ENCODE results near the gene RPL10. TPM values are rescaled to one million over a fixed set of nuclear protein-coding genes. Genes with fewer than 3 reads are reported as not detected.
A peak's percentile ranks its signal among the peaks of the same experiment; 100 is the strongest.

RPL10 gene
- total RNA-seq, 2 experiments from 2014 or later: 2,967 to 3,168 TPM

DNA sequence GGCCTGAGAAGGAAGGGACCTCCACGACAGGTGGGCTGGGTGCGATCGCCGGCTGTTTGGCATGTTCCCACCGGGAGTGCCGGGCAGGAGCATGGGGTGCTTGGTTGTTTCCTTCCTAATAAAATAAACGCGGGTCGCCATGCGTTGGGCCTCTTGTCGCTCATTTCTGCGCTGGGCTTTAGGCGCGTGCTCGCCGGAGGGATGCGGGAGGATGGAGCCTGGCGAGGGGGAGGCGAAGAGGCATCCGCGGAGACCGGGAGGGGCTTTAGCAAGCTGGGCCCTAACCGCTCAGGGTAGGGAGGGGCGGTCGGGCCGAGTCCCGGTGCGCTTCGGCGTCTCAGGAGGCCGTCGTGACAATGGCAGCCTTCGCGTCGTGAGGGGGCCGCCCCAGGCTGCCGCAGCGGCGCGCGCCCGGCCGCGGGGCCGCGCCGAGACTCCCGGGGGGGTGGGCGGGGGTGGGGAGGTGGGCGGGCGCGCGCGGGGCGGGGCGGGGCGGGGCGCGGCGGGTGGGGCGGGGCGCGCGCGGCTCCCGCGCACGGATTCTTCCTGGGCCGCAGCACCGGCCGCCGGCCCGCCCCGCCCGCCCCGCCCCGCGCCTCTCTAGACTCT, 38.3 kb downstream of the RPL10 start:
- Mint-ChIP-seq H3K4me1 (peaks cover 18% of the 10 kb centered on the region), H3K36me3 (peaks cover 5% of the 10 kb centered on the region), H3K4me3 (peak overlapping the region; percentile 79), H3K9me3 (no peaks in the 10 kb centered on the region), H3K27ac (peak overlapping the region; percentile 90), H3K27me3 (no peaks in the 10 kb centered on the region)
- DNase-seq: peak; percentile 58

DNA sequence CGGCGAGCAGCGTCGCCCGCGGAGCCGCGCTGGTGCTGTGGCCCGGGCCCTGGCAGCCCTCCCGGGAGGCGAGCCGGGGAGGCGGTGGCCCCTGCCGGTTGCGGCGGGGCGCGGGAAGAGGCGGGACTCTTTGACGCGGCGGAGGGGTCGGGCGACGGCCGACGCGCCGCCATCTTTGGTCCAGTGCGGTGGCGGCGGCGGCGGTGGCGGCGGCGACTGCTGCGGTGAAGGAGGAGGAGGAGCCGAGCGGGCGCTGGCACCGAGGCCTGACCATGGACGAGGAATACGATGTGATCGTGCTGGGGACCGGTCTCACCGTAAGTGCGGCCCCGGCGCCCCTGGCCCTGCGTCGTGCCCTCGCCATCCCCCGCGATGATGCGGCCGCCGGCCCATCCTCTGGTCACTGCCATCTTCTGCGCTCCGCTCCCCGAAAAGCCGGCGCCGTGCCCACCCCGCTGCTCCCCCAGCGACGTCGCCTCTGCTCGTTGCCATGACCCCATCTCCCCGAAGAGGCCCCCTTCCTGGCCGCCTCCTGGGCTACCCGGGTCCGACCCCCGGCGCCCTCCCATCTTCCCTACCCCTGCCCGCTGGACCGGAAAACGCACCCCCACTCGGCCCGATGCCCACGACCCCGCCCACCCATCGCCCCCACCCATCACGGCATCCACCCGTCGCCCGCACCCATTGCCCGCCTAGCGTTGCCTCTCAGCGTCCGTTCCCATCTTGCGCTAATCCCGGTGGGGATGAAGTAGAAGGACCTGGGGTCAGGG, 39.0 kb downstream of the RPL10 start, which contains the start of gene GDI1:
Gene GDI1, plus strand, starts transcription at position 172 of the 770 bp plus-strand sequence. Its CDS starts 101 bp downstream, at position 273.
- Mint-ChIP-seq H3K27me3 (no peaks in the 10 kb centered on the region), H3K9me3 (no peaks in the 10 kb centered on the region), H3K4me1 (peaks cover 18% of the 10 kb centered on the region), H3K4me3 (peak within 1 kb of the TSS; percentile 86), H3K27ac (peak within 1 kb of the TSS; percentile 90), H3K36me3 (peaks cover 5% of the 10 kb centered on the region)
- DNase-seq: peak; percentile 58

DNA sequence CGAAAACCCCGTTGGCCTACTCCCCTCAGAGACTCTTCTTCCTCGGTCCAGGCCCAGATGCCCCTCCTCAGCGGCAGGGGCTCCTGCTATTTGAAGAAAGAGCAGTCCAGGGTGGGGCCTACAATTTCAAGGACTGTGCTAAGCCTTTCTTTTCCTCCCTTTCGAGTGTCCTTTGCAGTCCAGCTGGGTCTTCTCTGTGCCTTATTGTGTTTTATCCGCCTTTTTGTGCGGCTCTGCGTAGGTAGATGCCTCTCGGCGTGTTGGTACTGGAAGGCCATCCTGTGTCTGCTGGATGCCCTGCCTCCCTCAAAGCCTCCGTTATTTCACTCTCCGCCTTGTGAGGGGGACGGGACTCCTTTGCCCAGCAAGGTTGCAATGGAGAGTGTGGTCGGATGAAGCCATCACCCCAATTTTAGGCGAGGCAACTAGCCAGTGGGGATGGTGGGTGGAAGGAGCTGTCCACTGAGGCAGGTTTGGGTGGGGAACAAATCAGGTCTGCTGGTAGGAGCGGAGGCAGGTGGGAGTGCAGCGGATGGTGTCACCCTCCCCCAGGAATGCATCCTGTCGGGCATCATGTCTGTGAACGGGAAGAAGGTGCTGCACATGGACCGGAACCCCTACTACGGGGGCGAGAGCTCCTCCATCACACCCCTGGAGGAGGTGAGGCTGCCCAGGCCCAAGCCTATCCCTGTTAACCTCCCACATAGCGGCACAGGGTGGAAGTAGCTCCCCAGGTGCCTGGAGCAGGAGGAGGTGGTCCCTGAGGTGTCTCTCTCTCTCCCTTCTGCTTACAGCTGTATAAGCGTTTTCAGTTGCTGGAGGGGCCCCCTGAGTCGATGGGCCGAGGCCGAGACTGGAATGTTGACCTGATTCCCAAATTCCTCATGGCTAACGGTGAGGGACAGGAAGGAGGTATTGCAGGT, 40.1 kb downstream of the RPL10 start:
- Mint-ChIP-seq H3K36me3 (peaks cover 5% of the 10 kb centered on the region), H3K27me3 (no peaks in the 10 kb centered on the region), H3K4me1 (peaks cover 18% of the 10 kb centered on the region), H3K9me3 (no peaks in the 10 kb centered on the region), H3K27ac (peak overlapping the region; percentile 81), H3K4me3 (peak overlapping the region; percentile 86)
- DNase-seq: no peak

DNA sequence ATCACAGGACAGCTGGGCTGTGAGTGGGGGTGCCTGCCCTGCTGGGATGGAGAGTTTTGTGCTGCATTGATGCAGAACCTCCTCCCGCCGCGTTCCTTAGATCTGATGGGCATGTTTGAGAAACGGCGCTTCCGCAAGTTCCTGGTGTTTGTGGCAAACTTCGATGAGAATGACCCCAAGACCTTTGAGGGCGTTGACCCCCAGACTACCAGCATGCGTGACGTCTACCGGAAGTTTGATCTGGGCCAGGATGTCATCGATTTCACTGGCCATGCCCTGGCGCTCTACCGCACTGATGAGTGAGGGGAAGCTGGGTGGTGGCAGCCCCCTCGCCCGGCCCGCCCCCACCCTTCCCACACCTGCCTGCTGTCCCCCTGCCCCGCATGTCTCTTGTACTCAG, 41.7 kb downstream of the RPL10 start:
- H3K4me1 Mint-ChIP-seq: peaks cover 18% of the 10 kb centered on the region
- H3K9me3 Mint-ChIP-seq: no peaks in the 10 kb centered on the region
- DNase-seq: no peak
- H3K27me3 Mint-ChIP-seq: no peaks in the 10 kb centered on the region
- H3K4me3 Mint-ChIP-seq: no peak overlapping the region
- H3K36me3 Mint-ChIP-seq: peaks cover 5% of the 10 kb centered on the region
- H3K27ac Mint-ChIP-seq: no peak overlapping the region

DNA sequence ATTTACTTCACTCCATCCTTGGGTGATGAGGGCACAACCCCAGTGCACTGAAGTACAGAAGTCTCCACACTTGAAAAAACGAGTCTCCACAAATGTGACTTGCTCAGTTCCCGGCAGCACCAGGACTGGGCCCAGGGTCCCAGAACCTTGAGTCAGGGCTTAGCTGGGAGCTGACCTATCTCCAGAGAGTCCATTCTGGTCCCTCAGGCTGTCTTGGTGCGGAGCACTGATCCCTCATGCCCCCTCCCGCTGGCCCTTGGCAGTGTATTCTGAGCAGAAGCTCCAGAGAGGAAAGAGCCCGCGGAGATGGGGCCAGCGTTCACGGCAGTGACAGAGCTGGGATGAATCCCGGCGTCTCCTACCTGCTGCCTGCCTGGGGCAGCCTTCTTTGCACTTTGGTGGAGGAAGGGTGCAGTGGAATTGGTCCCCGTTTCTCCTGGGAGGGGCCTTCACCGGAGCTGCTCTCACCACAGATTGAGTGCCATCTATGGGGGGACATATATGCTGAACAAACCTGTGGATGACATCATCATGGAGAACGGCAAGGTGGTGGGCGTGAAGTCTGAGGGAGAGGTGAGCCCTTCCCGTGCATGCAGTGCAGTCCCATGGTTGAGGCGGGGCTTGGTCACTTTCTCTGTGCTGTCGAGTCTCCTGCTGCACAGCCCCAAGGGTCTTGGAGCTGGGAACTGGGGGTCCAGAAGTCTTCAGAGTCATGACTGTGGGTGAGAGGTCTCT, 42.6 kb downstream of the RPL10 start:
- peaks cover 5% of the 10 kb centered on the region for H3K36me3 Mint-ChIP-seq
- H3K4me1 Mint-ChIP-seq: peaks cover 18% of the 10 kb centered on the region
- peak overlapping the region; percentile 42 for H3K27ac Mint-ChIP-seq
- H3K27me3 Mint-ChIP-seq: no peaks in the 10 kb centered on the region
- no peak overlapping the region for H3K4me3 Mint-ChIP-seq
- no peak for DNase-seq
- H3K9me3 Mint-ChIP-seq: no peaks in the 10 kb centered on the region

DNA sequence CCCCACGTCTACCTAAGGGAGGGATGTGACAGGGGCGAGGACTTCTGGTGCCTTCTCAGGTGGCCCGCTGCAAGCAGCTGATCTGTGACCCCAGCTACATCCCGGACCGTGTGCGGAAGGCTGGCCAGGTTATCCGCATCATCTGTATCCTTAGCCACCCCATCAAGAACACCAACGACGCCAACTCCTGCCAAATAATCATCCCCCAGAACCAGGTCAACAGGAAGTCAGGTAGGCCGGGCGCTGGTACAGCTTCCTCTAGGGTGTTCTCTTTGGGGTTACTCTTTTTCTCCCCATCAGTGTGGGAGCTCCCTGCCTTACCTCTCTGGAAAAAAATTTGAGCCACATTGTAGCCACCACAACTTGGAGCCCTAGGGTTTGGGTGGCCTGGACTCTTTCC, 43.4 kb downstream of the RPL10 start:
- no peak for DNase-seq
- H3K36me3 Mint-ChIP-seq: no peaks in the 10 kb centered on the region
- no peak overlapping the region for H3K4me3 Mint-ChIP-seq
- H3K27me3 Mint-ChIP-seq: no peaks in the 10 kb centered on the region
- H3K27ac Mint-ChIP-seq: no peak overlapping the region
- peaks cover 13% of the 10 kb centered on the region for H3K4me1 Mint-ChIP-seq
- no peaks in the 10 kb centered on the region for H3K9me3 Mint-ChIP-seq

DNA sequence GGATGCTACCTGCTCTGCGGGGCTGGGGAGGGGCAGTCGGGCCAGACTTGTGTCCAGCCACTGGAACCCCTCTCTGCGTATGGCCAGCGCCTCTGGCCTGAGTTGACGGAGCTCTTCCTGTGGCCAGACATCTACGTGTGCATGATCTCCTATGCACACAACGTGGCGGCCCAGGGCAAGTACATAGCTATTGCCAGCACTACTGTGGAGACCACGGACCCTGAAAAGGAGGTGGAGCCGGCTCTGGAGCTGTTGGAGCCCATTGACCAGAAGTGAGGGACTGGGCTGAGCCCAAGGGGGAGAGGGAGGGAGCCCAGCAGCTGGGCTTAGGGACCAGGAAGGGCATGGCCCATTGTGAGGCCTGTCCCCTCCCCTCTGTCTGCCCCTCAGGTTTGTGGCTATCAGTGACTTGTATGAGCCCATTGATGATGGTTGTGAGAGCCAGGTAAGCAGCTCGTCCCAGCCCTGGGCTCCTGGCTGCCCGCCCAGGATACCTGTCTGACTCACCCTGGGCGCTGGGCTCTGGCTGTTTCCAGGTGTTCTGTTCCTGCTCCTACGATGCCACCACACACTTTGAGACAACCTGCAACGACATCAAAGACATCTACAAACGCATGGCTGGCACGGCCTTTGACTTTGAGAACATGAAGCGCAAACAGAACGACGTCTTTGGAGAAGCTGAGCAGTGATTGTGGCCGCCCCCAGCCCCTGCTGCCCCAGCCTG, 44.0 kb downstream of the RPL10 start:
- peaks cover 13% of the 10 kb centered on the region for H3K4me1 Mint-ChIP-seq

DNA sequence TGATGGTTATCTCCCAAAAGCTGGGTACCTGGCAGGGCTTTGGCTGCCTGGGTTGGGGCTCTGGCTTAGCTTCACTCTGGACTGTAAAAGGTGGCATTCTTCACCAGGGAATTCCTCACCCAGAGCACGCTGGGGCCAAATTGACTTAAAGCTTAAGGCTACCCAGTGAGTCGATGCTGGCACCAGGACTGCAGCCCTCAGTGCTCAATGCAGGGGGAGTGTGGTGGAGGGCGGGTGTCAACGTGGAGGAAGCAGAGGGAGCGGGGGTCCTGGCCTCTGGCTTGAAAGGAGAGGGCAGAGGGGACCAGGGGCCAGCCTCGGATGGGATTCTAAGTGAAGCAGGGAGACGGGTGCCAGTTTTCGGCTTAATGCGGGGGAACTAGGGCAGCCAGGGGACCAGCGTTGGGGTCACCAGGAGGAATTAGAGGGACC, 45.3 kb downstream of the RPL10 start:
- H3K9me3 Mint-ChIP-seq: no peaks in the 10 kb centered on the region
- peak overlapping the region; percentile 76 for H3K4me3 Mint-ChIP-seq
- no peaks in the 10 kb centered on the region for H3K36me3 Mint-ChIP-seq
- no peaks in the 10 kb centered on the region for H3K27me3 Mint-ChIP-seq
- peaks cover 8% of the 10 kb centered on the region for H3K4me1 Mint-ChIP-seq
- peak overlapping the region; percentile 78 for H3K27ac Mint-ChIP-seq
- no peak for DNase-seq

More for the DNA sequence above, 44.0 kb downstream of the RPL10 start:
- no peak for DNase-seq
- no peaks in the 10 kb centered on the region for H3K27me3 Mint-ChIP-seq
- H3K9me3 Mint-ChIP-seq: no peaks in the 10 kb centered on the region
- no peak overlapping the region for H3K27ac Mint-ChIP-seq
- no peak overlapping the region for H3K4me3 Mint-ChIP-seq
- no peaks in the 10 kb centered on the region for H3K36me3 Mint-ChIP-seq

DNA sequence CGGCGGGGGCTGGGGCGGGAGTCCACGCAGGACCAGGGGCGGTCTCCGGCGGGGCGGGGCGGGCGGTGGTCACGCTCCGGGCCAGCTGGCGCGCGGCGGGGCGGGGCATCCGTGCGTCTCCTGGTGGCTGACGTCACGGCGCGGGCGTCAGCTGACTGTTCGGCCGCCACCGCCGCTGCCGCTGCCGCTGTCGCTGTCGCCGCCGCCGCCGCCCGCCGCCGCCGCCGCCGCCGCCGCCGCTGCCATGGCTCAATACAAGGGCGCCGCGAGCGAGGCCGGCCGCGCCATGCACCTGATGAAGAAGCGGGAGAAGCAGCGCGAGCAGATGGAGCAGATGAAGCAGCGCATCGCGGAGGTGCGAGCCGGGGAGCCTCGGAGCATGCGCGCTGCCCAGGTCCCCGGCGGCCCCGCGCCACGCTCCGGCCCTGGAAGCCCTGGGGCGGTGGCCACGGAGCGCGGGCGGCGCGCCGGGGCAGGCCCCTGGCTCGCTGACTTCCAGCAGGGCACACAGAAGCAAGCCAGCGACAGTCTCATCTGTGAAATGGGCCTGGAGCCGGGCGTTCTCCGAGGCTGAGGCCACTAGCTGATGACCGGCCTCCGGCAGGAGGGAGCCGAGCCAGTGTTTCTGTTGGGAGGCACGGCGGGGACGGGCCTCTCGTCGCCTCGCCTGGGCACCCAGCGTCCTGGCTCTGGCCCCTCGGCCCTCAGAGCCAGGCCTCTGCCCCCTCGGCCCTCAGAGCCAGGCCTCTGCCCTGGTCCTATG, 46.0 kb downstream of the RPL10 start, which contains the start of gene FAM50A:
Gene FAM50A, plus strand, starts transcription at position 150 of the 763 bp plus-strand sequence. Its CDS starts 95 bp downstream, at position 245.
- peak; percentile 77 for DNase-seq
- peak within 1 kb of the TSS; percentile 78 for H3K27ac Mint-ChIP-seq

DNA sequence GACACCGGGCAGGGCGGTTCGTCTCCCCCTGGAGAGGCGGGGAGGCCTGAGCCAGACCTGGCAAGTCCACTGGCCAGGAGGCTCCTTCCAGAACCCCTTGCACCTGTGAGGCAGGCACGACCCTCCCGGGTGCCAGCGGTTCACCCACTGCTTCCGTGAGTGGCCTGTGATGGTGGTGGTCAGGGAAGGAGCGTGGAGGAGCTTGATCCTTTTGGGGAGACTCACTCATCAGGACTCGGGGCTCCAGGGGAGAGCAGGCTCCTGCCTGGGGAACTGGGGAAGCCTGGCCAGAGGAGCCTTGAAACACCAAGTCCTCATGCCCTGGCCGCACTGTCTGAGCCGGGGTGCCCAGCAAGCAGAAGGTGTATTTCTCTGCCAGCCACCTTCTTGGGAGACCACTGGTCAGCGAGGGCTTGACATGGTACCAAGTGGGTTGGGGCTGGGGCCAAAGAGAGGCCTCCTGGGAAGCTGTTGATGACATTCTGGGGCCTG, 46.6 kb downstream of the RPL10 start:
- H3K27ac Mint-ChIP-seq: peak overlapping the region; percentile 16
- no peaks in the 10 kb centered on the region for H3K27me3 Mint-ChIP-seq
- peak overlapping the region; percentile 57 for H3K4me3 Mint-ChIP-seq
- H3K9me3 Mint-ChIP-seq: no peaks in the 10 kb centered on the region
- H3K36me3 Mint-ChIP-seq: no peaks in the 10 kb centered on the region
- H3K4me1 Mint-ChIP-seq: peaks cover 4% of the 10 kb centered on the region
- no peak for DNase-seq

More for the DNA sequence above, 46.0 kb downstream of the RPL10 start, which contains the start of gene FAM50A:
- Mint-ChIP-seq H3K36me3 (no peaks in the 10 kb centered on the region), H3K27me3 (no peaks in the 10 kb centered on the region), H3K9me3 (no peaks in the 10 kb centered on the region), H3K4me1 (peaks cover 4% of the 10 kb centered on the region), H3K4me3 (peak within 1 kb of the TSS; percentile 76)

DNA sequence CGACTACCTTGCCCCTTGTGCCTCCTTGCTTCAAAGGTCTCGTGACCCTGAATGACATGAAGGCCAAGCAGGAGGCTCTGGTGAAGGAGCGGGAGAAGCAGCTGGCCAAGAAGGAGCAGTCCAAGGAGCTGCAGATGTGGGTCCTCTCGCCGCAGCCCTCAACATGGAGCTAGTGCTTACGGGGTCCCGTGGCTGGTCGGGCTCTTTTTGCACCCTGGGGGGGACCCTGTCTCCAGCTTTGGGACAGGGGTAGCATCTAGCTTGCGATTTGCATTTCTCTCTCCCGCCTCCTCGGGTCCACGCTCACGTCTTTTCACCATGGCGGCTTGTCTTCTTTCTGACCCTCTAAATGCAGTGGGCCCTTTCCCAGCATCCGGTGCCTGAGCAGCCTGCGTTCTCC, 47.6 kb downstream of the RPL10 start:
- no peaks in the 10 kb centered on the region for H3K36me3 Mint-ChIP-seq
- no peak overlapping the region for H3K27ac Mint-ChIP-seq
- no peaks in the 10 kb centered on the region for H3K4me1 Mint-ChIP-seq
- no peak overlapping the region for H3K4me3 Mint-ChIP-seq
- H3K27me3 Mint-ChIP-seq: no peaks in the 10 kb centered on the region
- H3K9me3 Mint-ChIP-seq: no peaks in the 10 kb centered on the region
- no peak for DNase-seq

DNA sequence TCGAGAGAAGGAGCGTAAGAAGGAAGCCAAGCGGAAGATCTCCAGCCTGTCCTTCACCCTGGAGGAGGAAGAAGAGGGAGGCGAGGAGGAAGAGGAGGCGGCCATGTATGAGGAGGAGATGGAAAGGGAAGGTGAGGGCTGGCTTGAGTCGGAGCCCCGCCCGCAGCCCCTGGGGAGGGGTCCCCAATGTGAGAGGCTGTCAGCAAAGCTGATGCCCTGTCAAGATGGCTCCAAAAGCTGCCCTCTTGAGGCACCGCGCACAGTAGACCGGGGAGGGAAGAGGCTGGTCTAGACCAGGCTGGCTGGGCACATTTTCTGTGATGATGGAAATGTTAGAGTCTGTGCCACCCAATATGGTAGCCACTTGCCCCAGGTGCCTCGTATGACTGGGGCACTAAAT, 48.3 kb downstream of the RPL10 start:
- Mint-ChIP-seq H3K4me3 (no peak overlapping the region), H3K27ac (no peak overlapping the region), H3K9me3 (no peaks in the 10 kb centered on the region), H3K36me3 (no peaks in the 10 kb centered on the region), H3K27me3 (no peaks in the 10 kb centered on the region), H3K4me1 (no peaks in the 10 kb centered on the region)
- no peak for DNase-seq

DNA sequence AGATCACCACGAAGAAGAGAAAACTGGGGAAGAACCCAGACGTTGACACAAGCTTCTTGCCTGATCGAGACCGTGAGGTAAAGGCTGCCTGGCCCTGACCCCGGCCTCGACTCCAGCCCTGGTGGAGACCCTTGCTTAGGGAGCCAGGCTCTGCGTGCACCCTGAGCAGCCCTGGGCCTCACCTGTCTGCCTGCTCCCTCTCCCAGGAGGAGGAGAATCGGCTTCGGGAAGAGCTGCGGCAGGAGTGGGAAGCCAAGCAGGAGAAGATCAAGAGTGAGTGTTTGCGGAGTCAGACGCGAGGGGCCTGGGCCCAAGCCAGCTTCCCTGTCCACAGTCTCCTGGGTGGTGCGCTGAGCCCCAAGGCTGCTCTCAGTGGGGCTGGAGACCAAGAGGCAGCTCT, 50.3 kb downstream of the RPL10 start:
- H3K4me3 Mint-ChIP-seq: no peak overlapping the region
- no peak overlapping the region for H3K27ac Mint-ChIP-seq
- no peaks in the 10 kb centered on the region for H3K9me3 Mint-ChIP-seq
- DNase-seq: no peak
- H3K36me3 Mint-ChIP-seq: no peaks in the 10 kb centered on the region
- no peaks in the 10 kb centered on the region for H3K27me3 Mint-ChIP-seq
- no peaks in the 10 kb centered on the region for H3K4me1 Mint-ChIP-seq

Measured in activated naive CD8-positive, alpha-beta T cell treated with anti-CD3 and anti-CD28 coated beads for 36 hours (primary cell).